PFSK-1 (cell line): ENCODE measurements around the gene HEMK1.

Source experiments
- FOXP2 ChIP-seq: optimal IDR thresholded peaks from 2 replicates; pipeline ENCODE3; 2011; ENCODE audit warnings: borderline replicate concordance, control low read depth, inconsistent platforms; ENCODE audit not compliant: insufficient read depth; ENCODE audit errors: extremely low read length, extremely low read depth
- POLR2AphosphoS5 ChIP-seq: IDR thresholded peaks from 2 replicates; pipeline ENCODE4 v1.6.1; 2012; ENCODE audit warnings: low read depth, mild to moderate bottlenecking, control low read depth, low read length, moderate library complexity
- REST ChIP-seq, 2 experiments: IDR thresholded peaks; 2 replicates each; pipeline versions ENCODE4 v1.6.1 to v1.8.0; 2011 to 2012; ENCODE audit warnings: low read depth in 2 of 2, low read length in 2 of 2, control low read depth in 1 of 2, inconsistent platforms in 1 of 2, mild to moderate bottlenecking in 1 of 2, moderate library complexity in 1 of 2; ENCODE audit not compliant: insufficient read depth in 1 of 2
- SIN3A ChIP-seq: IDR thresholded peaks from 2 replicates; pipeline ENCODE4 v1.6.1; 2012; ENCODE audit warnings: mild to moderate bottlenecking, low read length, moderate library complexity, borderline replicate concordance; ENCODE audit not compliant: insufficient read depth
- TAF1 ChIP-seq: IDR thresholded peaks from 2 replicates; pipeline ENCODE4 v1.6.1; 2012; ENCODE audit warnings: low read length, control low read depth, borderline replicate concordance; ENCODE audit not compliant: insufficient read depth

DNA sequence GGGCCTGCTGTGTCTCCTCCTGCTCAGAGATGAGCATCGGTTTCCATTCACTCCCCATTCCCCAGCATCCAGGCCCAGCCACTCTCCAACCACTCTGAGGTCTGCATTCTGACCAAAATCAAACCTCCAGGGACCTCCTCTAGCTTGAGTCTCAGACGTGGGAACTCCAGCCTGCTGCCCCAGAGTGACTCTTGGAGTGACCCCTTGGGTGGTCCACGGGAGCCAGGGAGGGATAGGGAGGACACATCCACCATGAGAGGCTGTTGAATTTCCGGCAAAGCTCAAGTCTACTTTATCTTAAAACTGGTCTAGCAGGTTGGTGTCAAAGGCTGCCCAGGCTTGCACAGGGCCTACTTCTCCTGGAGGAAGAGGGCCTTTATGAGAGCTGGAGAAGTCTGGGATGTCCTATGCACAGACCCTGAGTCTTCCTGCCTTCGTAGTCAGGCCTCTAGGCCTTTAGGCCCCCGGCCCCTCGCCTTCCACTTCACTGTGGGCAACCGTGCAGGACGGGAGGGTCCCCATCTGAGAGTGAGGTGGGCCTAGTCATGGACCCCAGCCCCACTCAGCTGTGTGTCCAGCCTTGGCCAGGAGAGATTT, 33.4 kb downstream of the HEMK1 start:
- TF ChIP-seq POLR2AphosphoS5 (no peak), SIN3A (no peak), REST (IDR thresholded peaks at IDR 0.05; ENCODE audit: insufficient read depth in 1 of 2, low read depth in 2 of 2, low read length in 2 of 2) (no peak), TAF1 (no peak), FOXP2 (no peak)
